GM06990 (cell line): ENCODE measurements around the gene YARS1.

Experiments used
- DNase-seq: peaks from one replicate; pipeline ENCODE4 v3.0.0-alpha.2; 2011; ENCODE audit not compliant: insufficient read length; ENCODE audit errors: extremely low read depth
- H3K27me3 ChIP-seq: replicated peaks from 2 replicates; pipeline ENCODE4 v1.6.0; 2011; ENCODE audit warnings: low read length; ENCODE audit not compliant: control insufficient read depth, insufficient read depth
- H3K36me3 ChIP-seq: 2 replicates; pipeline ENCODE4 v1.5.1; 2011; ENCODE audit warnings: low read length; ENCODE audit not compliant: control insufficient read depth, insufficient read depth
- H3K4me3 ChIP-seq: replicated peaks from 2 replicates; pipeline ENCODE4 v1.5.1; 2011; ENCODE audit warnings: low read depth, mild to moderate bottlenecking, control low read depth, low read length
- CTCF ChIP-seq: IDR thresholded peaks from 2 replicates; pipeline ENCODE4 v1.5.1; 2011; ENCODE audit warnings: low read length, control low read depth, mild to moderate bottlenecking, inconsistent platforms; ENCODE audit not compliant: insufficient read depth, poor library complexity, severe bottlenecking

The YARS1 gene

DNA sequence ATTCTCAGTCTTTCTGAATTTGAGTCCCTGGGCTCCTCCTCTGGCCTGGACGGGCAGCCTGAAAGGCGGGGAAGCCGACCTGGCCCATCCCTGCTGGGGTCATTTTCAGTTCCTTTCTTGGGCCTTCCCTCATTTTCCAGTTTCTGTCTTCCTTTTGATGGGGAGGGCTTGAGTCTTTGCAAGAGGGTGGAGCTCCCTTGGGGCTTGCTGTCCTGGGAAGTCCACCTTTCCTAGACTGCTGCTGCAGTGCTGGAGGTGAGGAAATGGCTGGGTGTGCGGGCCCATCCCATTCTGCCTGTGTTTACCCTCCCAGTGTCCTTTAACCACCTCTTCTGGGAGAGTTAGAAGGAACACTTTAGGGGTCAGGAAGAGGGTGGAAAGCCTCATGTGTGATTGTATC lies 74.2 kb downstream of the YARS1 start:
- DNase-seq = no peak
- Histone ChIP-seq H3K27me3 (peaks cover 7% of the 10 kb centered on the region), H3K4me3 (no peak overlapping the region), H3K36me3 (no peaks in the 10 kb centered on the region)
- TF ChIP-seq CTCF = no peak

GRCh38 chr1:32742199-32742947 lies 74.8 kb downstream of the YARS1 start:
- no peaks in the 10 kb centered on the region for H3K36me3 ChIP-seq
- TF ChIP-seq CTCF = no peak
- peaks cover 7% of the 10 kb centered on the region for H3K27me3 ChIP-seq
- no peak overlapping the region for H3K4me3 ChIP-seq
- DNase-seq = no peak

GRCh38 chr1:32741413-32742198 lies 75.6 kb downstream of the YARS1 start:
- DNase-seq = no peak
- peak; percentile 23 for TF ChIP-seq CTCF
- peak overlapping the region; percentile 40 for H3K4me3 ChIP-seq
- H3K27me3 ChIP-seq = peaks cover 9% of the 10 kb centered on the region
- no peaks in the 10 kb centered on the region for H3K36me3 ChIP-seq

DNA sequence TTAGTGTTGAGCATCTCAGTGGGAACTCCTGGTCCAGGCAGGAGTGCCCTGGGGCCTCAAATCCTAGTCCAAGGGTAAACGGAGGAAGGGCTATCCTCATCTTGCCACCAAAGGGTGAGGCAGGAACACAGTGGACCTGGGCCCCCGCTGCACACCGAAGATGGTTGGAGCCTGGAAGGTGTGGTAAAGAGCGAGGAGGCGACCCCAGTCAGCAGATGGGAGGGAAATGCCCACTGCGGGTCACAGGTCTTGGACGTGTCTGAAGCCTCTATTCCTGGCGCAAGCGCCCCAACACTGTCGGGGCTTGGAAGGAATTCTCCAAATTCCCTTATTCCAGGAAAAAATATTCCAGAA lies 76.1 kb downstream of the YARS1 start:
- H3K27me3 ChIP-seq = peaks cover 9% of the 10 kb centered on the region
- no peaks in the 10 kb centered on the region for H3K36me3 ChIP-seq
- peak overlapping the region; percentile 40; the same call in 1 of the 2 replicates for H3K4me3 ChIP-seq
- TF ChIP-seq CTCF = no peak
- no peak for DNase-seq

DNA sequence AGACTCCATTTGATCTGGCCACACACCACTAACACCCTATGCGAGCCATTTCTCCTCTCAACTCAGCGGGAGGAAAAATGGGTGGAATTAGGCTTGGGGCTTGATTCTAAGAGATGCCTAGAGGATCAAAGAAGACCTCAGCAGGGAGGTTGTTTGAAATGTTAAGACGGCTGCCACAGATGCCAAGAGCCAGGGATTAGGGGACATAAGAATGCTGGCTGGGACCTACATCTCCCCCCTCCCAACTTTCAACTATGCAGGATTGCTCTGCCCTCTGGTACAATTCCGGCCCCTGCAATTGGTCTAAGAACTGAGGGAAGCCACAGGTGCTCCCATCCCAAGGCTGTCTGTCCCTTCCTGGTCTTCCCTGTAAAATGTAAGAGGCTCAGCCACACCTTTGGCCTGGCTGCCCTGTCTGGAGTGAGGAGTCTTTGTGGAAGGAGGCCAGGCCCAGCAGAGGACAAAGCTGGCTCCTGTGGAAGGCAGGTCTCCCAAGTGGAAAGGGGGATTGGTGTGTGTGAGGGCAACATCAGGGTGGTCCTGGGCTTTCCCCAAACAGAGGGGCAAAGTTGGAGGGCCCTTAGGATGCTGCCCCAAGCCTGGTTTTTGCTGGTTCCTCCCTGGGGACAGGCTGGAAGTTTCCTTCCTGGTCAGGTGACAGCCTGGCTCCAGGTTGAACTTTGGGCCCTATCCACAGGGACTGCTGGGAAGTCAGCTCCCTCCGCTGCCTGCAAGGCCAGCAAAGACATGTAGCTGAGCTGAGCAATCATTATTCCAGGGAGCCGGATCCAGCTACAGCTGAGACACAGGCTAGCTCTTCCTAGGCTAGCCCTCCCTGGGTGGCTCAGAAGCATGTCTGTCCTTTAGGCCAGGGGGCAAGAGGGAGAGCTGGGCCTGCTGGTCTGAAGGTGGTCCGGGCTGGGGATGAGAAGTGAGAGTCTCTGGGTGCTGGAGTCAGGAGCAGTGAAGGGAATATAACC lies 80.1 kb downstream of the YARS1 start:
- DNase-seq = no peak
- no peak for TF ChIP-seq CTCF
- Histone ChIP-seq H3K27me3 (peaks cover 4% of the 10 kb centered on the region), H3K36me3 (no peaks in the 10 kb centered on the region), H3K4me3 (no peak overlapping the region)
